Panc1 (cell line): ENCODE results near the gene HCFC1. TPM values are rescaled to one million over a fixed set of nuclear protein-coding genes. Genes with fewer than 3 reads are reported as not detected.

ENCODE experiments used
- ATAC-seq: fragments of 200-7000 bp; cut with Tn5 transposase; 2 replicates; pipeline ENCODE4 v1.9.1; 2020; ENCODE audit warnings: mild to moderate bottlenecking, moderate library complexity
- BruUV-seq: library from RNA; stranded (reverse); fragments of 400-500 nt; replicated peaks from 2 replicates; lab custom pipeline; 2021; lab: Mats Ljungman, UMichigan
- CTCF ChIA-PET: fragments of 300-600 bp; sonication (Branson Sonifier 250); formaldehyde crosslinking; loops from one replicate; lab custom pipeline; 2022; ENCODE audit warnings: antibody characterized with exemption; lab: Charles Lee
- POLR2A ChIA-PET: fragments of 300-600 bp; sonication (Branson Sonifier 250); formaldehyde crosslinking; loops from one replicate; lab custom pipeline; 2022; ENCODE audit warnings: antibody characterized with exemption; lab: Charles Lee
- DNase-seq: peaks from one replicate; pipeline ENCODE4 v3.0.0-alpha.2; 2010; ENCODE audit warnings: low read depth, low spot score
- H3K27ac ChIP-seq: 2 replicates; pipeline ENCODE4 v1.5.1; 2011; ENCODE audit warnings: mild to moderate bottlenecking, low read length, inconsistent platforms
- H3K27me3 ChIP-seq: fragments of 200-500 bp; sonication (Bioruptor generic); 2 replicates; pipeline ENCODE4 v1.6.0; 2014; ENCODE audit warnings: low read length, inconsistent platforms; ENCODE audit not compliant: control insufficient read depth, insufficient read depth
- H3K36me3 ChIP-seq: fragments of 200-500 bp; sonication (Bioruptor generic); 2 replicates; pipeline ENCODE4 v1.5.1; 2014; ENCODE audit warnings: inconsistent platforms, mild to moderate bottlenecking, low read length, moderate library complexity; ENCODE audit not compliant: control insufficient read depth, insufficient read depth
- H3K4me1 ChIP-seq: 2 replicates; pipeline ENCODE4 v1.5.1; 2011; ENCODE audit warnings: inconsistent platforms, mild to moderate bottlenecking, low read length, moderate library complexity; ENCODE audit not compliant: control insufficient read depth, insufficient read depth
- H3K4me3 ChIP-seq, 2 experiments: 2 replicates each; pipeline ENCODE4 v1.5.1; 2011 to 2012; ENCODE audit warnings: low read depth in 2 of 2, low read length in 2 of 2, mild to moderate bottlenecking in 2 of 2, inconsistent platforms in 1 of 2, moderate library complexity in 1 of 2
- H3K9me3 ChIP-seq: fragments of 200-500 bp; sonication (Bioruptor generic); 2 replicates; pipeline ENCODE4 v1.5.1; 2014; ENCODE audit warnings: low read depth, mild to moderate bottlenecking, inconsistent platforms, low read length, moderate library complexity; ENCODE audit not compliant: control insufficient read depth, insufficient read depth
- POLR2AphosphoS5 ChIP-seq: IDR thresholded peaks from 2 replicates; pipeline ENCODE4 v1.6.1; 2012; ENCODE audit warnings: mild to moderate bottlenecking, low read depth, low read length, moderate library complexity
- SIN3A ChIP-seq: IDR thresholded peaks from 2 replicates; pipeline ENCODE4 v1.6.1; 2012; ENCODE audit warnings: low read depth, mild to moderate bottlenecking, low read length, moderate library complexity, borderline replicate concordance; ENCODE audit not compliant: insufficient read depth
- TCF7L2 ChIP-seq: IDR thresholded peaks from 2 replicates; pipeline ENCODE4 v1.6.1; 2011; ENCODE audit warnings: mild to moderate bottlenecking, low read depth, low read length, inconsistent platforms
- in situ Hi-C: cut with HindIII; loops from 2 replicates; pipeline ENCODE4 v1.10.0; 2016; ENCODE audit warnings: low sequenced_read_pairs, low pct_unique_long_range_greater_than_20kb
- intact Hi-C: fragments of 100-400 bp; cut with micrococcal nuclease; formaldehyde crosslinking; loops from one replicate; pipeline ENCODE4 v1.10.0; 2022; ENCODE audit not compliant: unreplicated experiment
- total RNA-seq: library from RNA; stranded (reverse); gene quantifications from one replicate; pipeline ENCODE4 v1.2.1, GENCODE V29; 2021; ENCODE audit not compliant: unreplicated experiment
- TF ChIP-seq, protein P1 (sequence below), 2 experiments: IDR thresholded peaks; 2 replicates each; pipeline ENCODE4 v1.6.1; 2011 to 2012; ENCODE audit warnings: low read depth in 2 of 2, control low read depth in 1 of 2, low read length in 1 of 2, mild to moderate bottlenecking in 1 of 2, moderate library complexity in 1 of 2; ENCODE audit not compliant: insufficient read depth in 1 of 2
- TF ChIP-seq, protein P2 (sequence below): fragments of 450-650 bp; IDR thresholded peaks from 2 replicates; pipeline ENCODE4 v1.5.1; 2017; ENCODE audit warnings: mild to moderate bottlenecking

HCFC1 gene
- total RNA-seq, 1 experiment from 2014 or later = 113 TPM

DNA sequence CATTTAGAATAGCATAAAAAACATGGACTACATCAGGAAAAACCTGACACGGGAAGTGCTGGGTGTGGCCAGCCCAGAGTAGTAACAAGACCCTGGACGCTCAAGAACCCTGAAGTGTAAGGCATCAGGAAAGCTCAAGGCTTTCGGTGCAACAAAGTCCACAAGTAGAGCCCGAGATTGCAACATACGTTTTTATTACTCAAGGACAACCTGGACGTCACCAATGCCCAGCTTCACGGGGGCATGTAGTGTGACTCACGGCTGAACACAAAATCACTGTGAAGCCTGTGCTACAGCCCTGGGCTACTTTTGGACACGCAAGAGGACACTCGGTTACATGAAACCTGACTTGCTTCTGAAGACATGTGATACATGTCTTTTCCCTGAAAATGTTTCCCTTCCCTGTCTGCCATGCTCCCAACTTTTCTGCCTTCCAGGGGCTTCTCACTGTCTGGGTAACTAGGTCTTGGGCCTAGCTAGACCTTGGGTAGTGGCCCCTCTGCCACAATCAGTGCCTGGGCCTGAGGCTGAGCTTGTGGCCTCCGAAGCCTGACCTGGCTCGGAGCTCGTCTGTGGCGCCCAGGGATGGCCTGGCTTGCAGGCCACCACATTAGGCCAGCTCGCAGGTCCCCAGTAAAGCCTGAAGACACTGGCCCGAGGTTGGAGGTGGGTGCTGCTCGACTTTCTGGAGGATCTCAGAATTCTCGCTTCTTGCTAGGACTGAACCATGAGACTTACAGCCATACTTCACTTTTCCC is 38.9 kb upstream of the HCFC1 start:
- ChIA-PET POLR2A (interaction anchor here (0.7 kb wide), 1 partner anchor 93 kb away, joined by 18 read pairs; no protein-coding TSS in a partner anchor), CTCF (interaction anchor here (0.6 kb wide), 1 partner anchor 88 kb away, joined by 11 read pairs; no protein-coding TSS in a partner anchor)
- H3K9me3 ChIP-seq = no peaks in the 10 kb centered on the region
- H3K27me3 ChIP-seq = no peaks in the 10 kb centered on the region
- no peak for DNase-seq
- intact Hi-C loops = no loop called here
- no peaks in the 10 kb centered on the region; the same call in 1 of the 2 replicates for H3K36me3 ChIP-seq
- H3K4me3 ChIP-seq = no peak overlapping the region
- in situ Hi-C loops = no loop called here
- H3K4me1 ChIP-seq = peaks cover 14% of the 10 kb centered on the region; the same call in 1 of the 2 replicates
- no peak overlapping the region for H3K27ac ChIP-seq
- BruUV-seq = TSS peak; percentile 97
- TF ChIP-seq POLR2AphosphoS5 = no peak
- TF ChIP-seq, protein P1, sequence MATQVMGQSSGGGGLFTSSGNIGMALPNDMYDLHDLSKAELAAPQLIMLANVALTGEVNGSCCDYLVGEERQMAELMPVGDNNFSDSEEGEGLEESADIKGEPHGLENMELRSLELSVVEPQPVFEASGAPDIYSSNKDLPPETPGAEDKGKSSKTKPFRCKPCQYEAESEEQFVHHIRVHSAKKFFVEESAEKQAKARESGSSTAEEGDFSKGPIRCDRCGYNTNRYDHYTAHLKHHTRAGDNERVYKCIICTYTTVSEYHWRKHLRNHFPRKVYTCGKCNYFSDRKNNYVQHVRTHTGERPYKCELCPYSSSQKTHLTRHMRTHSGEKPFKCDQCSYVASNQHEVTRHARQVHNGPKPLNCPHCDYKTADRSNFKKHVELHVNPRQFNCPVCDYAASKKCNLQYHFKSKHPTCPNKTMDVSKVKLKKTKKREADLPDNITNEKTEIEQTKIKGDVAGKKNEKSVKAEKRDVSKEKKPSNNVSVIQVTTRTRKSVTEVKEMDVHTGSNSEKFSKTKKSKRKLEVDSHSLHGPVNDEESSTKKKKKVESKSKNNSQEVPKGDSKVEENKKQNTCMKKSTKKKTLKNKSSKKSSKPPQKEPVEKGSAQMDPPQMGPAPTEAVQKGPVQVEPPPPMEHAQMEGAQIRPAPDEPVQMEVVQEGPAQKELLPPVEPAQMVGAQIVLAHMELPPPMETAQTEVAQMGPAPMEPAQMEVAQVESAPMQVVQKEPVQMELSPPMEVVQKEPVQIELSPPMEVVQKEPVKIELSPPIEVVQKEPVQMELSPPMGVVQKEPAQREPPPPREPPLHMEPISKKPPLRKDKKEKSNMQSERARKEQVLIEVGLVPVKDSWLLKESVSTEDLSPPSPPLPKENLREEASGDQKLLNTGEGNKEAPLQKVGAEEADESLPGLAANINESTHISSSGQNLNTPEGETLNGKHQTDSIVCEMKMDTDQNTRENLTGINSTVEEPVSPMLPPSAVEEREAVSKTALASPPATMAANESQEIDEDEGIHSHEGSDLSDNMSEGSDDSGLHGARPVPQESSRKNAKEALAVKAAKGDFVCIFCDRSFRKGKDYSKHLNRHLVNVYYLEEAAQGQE (IDR thresholded peaks at IDR 0.05; ENCODE audit: insufficient read depth in 1 of 2, low read depth in 2 of 2, low read length in 1 of 2) = no peak
- TF ChIP-seq, protein P2, sequence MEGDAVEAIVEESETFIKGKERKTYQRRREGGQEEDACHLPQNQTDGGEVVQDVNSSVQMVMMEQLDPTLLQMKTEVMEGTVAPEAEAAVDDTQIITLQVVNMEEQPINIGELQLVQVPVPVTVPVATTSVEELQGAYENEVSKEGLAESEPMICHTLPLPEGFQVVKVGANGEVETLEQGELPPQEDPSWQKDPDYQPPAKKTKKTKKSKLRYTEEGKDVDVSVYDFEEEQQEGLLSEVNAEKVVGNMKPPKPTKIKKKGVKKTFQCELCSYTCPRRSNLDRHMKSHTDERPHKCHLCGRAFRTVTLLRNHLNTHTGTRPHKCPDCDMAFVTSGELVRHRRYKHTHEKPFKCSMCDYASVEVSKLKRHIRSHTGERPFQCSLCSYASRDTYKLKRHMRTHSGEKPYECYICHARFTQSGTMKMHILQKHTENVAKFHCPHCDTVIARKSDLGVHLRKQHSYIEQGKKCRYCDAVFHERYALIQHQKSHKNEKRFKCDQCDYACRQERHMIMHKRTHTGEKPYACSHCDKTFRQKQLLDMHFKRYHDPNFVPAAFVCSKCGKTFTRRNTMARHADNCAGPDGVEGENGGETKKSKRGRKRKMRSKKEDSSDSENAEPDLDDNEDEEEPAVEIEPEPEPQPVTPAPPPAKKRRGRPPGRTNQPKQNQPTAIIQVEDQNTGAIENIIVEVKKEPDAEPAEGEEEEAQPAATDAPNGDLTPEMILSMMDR = no peak
- TF ChIP-seq SIN3A = no peak
- TF ChIP-seq TCF7L2 = no peak
- no peak for ATAC-seq

DNA sequence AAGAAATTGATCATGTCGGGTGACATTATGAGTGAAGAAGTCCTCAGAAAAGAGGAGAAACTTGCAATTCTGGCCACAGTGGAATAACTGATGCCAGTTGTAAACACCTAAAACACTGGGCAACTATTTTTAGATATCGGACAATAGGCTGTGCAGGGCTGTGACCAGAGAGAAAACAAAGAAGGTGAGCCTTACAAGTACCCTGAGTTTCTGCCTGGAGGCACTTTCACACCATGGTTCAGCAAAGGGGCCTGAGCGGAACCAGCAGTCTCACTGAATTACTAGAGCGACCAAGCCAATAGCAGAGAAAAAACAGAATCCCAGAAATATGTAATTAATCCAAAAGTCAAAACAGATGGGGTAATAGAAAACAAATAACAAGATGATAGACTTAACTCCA is 36.9 kb upstream of the HCFC1 start:
- Histone ChIP-seq H3K9me3 (no peaks in the 10 kb centered on the region), H3K4me3 (no peak overlapping the region), H3K36me3 (no peaks in the 10 kb centered on the region; the same call in 1 of the 2 replicates), H3K4me1 (peaks cover 11% of the 10 kb centered on the region; the same call in 1 of the 2 replicates), H3K27me3 (no peaks in the 10 kb centered on the region), H3K27ac (no peak overlapping the region)
- TF ChIP-seq POLR2AphosphoS5 (no peak), SIN3A (no peak), TCF7L2 (no peak)
- TF ChIP-seq, protein P1 (IDR thresholded peaks at IDR 0.05; ENCODE audit: insufficient read depth in 1 of 2, low read depth in 2 of 2, low read length in 1 of 2) = no peak
- TF ChIP-seq, protein P2 = no peak
- intact Hi-C loops = no loop called here
- DNase-seq = no peak
- no peak for ATAC-seq
- no TSS peak for BruUV-seq
- POLR2A ChIA-PET = no interaction called here
- in situ Hi-C loops = no loop called here
- CTCF ChIA-PET = no interaction called here
